Astrocyte (in vitro differentiated cells and primary cell): ENCODE data around the gene GOSR1. TPM values are rescaled to one million over a fixed set of nuclear protein-coding genes. Genes with fewer than 3 reads are reported as not detected.

Experiments
- DNase-seq: peaks from one replicate; pipeline ENCODE4 v3.0.0-alpha.2; 2010; ENCODE audit warnings: low read depth
- FAIRE-seq: peaks from 2 replicates; lab custom pipeline; 2011; peaks lifted over from hg19 to GRCh38; lab: Jason Lieb, UNC
- H2AFZ ChIP-seq: 2 replicates; pipeline ENCODE4 v1.6.0; 2012; ENCODE audit warnings: low read depth, low read length, inconsistent platforms
- H3K27ac ChIP-seq: 2 replicates; pipeline ENCODE4 v1.5.1; 2011; ENCODE audit warnings: low read depth, low read length, inconsistent platforms
- H3K27me3 ChIP-seq: 2 replicates; pipeline ENCODE4 v1.6.0; 2011; ENCODE audit warnings: low read length, inconsistent platforms; ENCODE audit not compliant: insufficient read depth
- H3K36me3 ChIP-seq: 2 replicates; pipeline ENCODE4 v1.5.1; 2011; ENCODE audit warnings: low read length, inconsistent platforms; ENCODE audit not compliant: insufficient read depth
- H3K4me1 ChIP-seq: 2 replicates; pipeline ENCODE4 v1.5.1; 2011; ENCODE audit warnings: low read length, inconsistent platforms; ENCODE audit not compliant: insufficient read depth
- H3K4me2 ChIP-seq: 2 replicates; pipeline ENCODE4 v1.6.0; 2012; ENCODE audit warnings: low read length, inconsistent platforms
- H3K4me3 ChIP-seq: 2 replicates; pipeline ENCODE4 v1.5.1; 2011; ENCODE audit warnings: low read depth, mild to moderate bottlenecking, low read length, inconsistent platforms; ENCODE audit not compliant: insufficient read depth
- H3K79me2 ChIP-seq: 2 replicates; pipeline ENCODE4 v1.6.0; 2012; ENCODE audit warnings: mild to moderate bottlenecking, low read length, inconsistent platforms; ENCODE audit not compliant: insufficient read depth
- H3K9ac ChIP-seq: 2 replicates; pipeline ENCODE4 v1.6.0; 2012; ENCODE audit warnings: mild to moderate bottlenecking, low read length, inconsistent platforms
- H3K9me3 ChIP-seq: 2 replicates; pipeline ENCODE4 v1.5.1; 2012; ENCODE audit warnings: low read depth, mild to moderate bottlenecking, low read length, inconsistent platforms; ENCODE audit not compliant: insufficient read depth
- H4K20me1 ChIP-seq: 2 replicates; pipeline ENCODE4 v1.6.0; 2012; ENCODE audit warnings: low read length, inconsistent platforms; ENCODE audit not compliant: insufficient read depth
- H3K27ac Mint-ChIP-seq: one replicate; pipeline ENCODE4 v1.8.0; 2021; ENCODE audit warnings: mild to moderate bottlenecking, mixed read lengths; ENCODE audit not compliant: unreplicated experiment
- H3K27me3 Mint-ChIP-seq: one replicate; pipeline ENCODE4 v1.8.0; 2021; ENCODE audit warnings: low read depth, mixed read lengths; ENCODE audit not compliant: unreplicated experiment
- H3K36me3 Mint-ChIP-seq: one replicate; pipeline ENCODE4 v1.8.0; 2021; ENCODE audit warnings: low read depth, mixed read lengths; ENCODE audit not compliant: unreplicated experiment
- H3K4me1 Mint-ChIP-seq: one replicate; pipeline ENCODE4 v1.8.0; 2021; ENCODE audit warnings: low read depth, mixed read lengths; ENCODE audit not compliant: unreplicated experiment
- H3K4me3 Mint-ChIP-seq: one replicate; pipeline ENCODE4 v1.8.0; 2021; ENCODE audit warnings: mild to moderate bottlenecking, moderate library complexity, mixed read lengths; ENCODE audit not compliant: unreplicated experiment
- H3K9me3 Mint-ChIP-seq: one replicate; pipeline ENCODE4 v1.8.0; 2021; ENCODE audit warnings: mild to moderate bottlenecking, mixed read lengths; ENCODE audit not compliant: unreplicated experiment
- CTCF ChIP-seq: IDR thresholded peaks from 2 replicates; pipeline ENCODE4 v1.5.1; 2011; ENCODE audit warnings: low read depth, mild to moderate bottlenecking, inconsistent platforms, low read length, moderate library complexity; ENCODE audit not compliant: insufficient read depth
- EZH2 ChIP-seq: IDR thresholded peaks from 2 replicates; pipeline ENCODE4 v1.6.1; 2012; ENCODE audit warnings: mild to moderate bottlenecking, low read length, inconsistent platforms; ENCODE audit not compliant: insufficient read depth
- total RNA-seq: library from RNA; stranded (reverse); gene quantifications from 2 replicates; pipeline ENCODE4 v1.2.1, GENCODE V29; 2021

GOSR1 gene
- total RNA-seq, 1 donor from 2014 or later: 49.3 TPM

- peaks cover 17% of the 10 kb centered on the region for H3K36me3 ChIP-seq
- H4K20me1 ChIP-seq: no peaks in the 10 kb centered on the region
- H3K4me2 ChIP-seq: no peak overlapping the region
- no peaks in the 10 kb centered on the region for H3K9me3 ChIP-seq
- Mint-ChIP-seq H3K27me3 (no peaks in the 10 kb centered on the region), H3K9me3 (no peaks in the 10 kb centered on the region), H3K4me1 (peaks cover 10% of the 10 kb centered on the region), H3K27ac (no peak overlapping the region), H3K4me3 (no peak overlapping the region), H3K36me3 (peaks cover 3% of the 10 kb centered on the region)
- DNase-seq: no peak
- no peak overlapping the region for H3K27ac ChIP-seq
- FAIRE-seq: no peak
- peaks cover 8% of the 10 kb centered on the region for H3K4me1 ChIP-seq
- no peak overlapping the region for H3K4me3 ChIP-seq
- H3K27me3 ChIP-seq: no peaks in the 10 kb centered on the region
- no peak overlapping the region for H2AFZ ChIP-seq
- H3K79me2 ChIP-seq: peaks cover 3% of the 10 kb centered on the region
- H3K9ac ChIP-seq: no peak overlapping the region
- no peak for TF ChIP-seq EZH2
- no peak for TF ChIP-seq CTCF
Measured at GRCh38 chr17:30514895-30515596, 37.8 kb downstream of the GOSR1 start.

- H3K9ac ChIP-seq: no peak overlapping the region
- no peaks in the 10 kb centered on the region for H3K27me3 ChIP-seq
- no peak overlapping the region for H3K4me3 ChIP-seq
- peaks cover 22% of the 10 kb centered on the region for H3K36me3 ChIP-seq
- H3K9me3 ChIP-seq: no peaks in the 10 kb centered on the region
- H3K4me1 ChIP-seq: peaks cover 17% of the 10 kb centered on the region
- peaks cover 12% of the 10 kb centered on the region for H3K36me3 Mint-ChIP-seq
- H3K9me3 Mint-ChIP-seq: peaks cover 1% of the 10 kb centered on the region
- no peak overlapping the region for H3K27ac ChIP-seq
- no peak overlapping the region for H2AFZ ChIP-seq
- TF ChIP-seq CTCF (no peak), EZH2 (no peak)
- FAIRE-seq (no peak), DNase-seq (no peak)
- H3K4me1 Mint-ChIP-seq: peaks cover 26% of the 10 kb centered on the region
- H3K4me3 Mint-ChIP-seq: no peak overlapping the region
- H3K4me2 ChIP-seq: no peak overlapping the region
- H4K20me1 ChIP-seq: no peaks in the 10 kb centered on the region
- H3K79me2 ChIP-seq: peaks cover 12% of the 10 kb centered on the region
- H3K27me3 Mint-ChIP-seq: no peaks in the 10 kb centered on the region
- no peak overlapping the region for H3K27ac Mint-ChIP-seq
Measured at GRCh38 chr17:30517786-30518185, 40.6 kb downstream of the GOSR1 start.

- peak overlapping the region; percentile 26 for H3K27ac Mint-ChIP-seq
Measured at GRCh38 chr17:30519166-30519565, 42.0 kb downstream of the GOSR1 start.

More at GRCh38 chr17:30519166-30519565, 42.0 kb downstream of the GOSR1 start:
- Histone ChIP-seq H3K9me3 (no peaks in the 10 kb centered on the region), H3K27ac (peak overlapping the region; percentile 89), H3K4me3 (no peak overlapping the region), H3K79me2 (peaks cover 12% of the 10 kb centered on the region), H3K4me1 (peaks cover 17% of the 10 kb centered on the region), H4K20me1 (no peaks in the 10 kb centered on the region), H3K27me3 (no peaks in the 10 kb centered on the region), H3K36me3 (peaks cover 22% of the 10 kb centered on the region), H3K4me2 (no peak overlapping the region), H3K9ac (peak overlapping the region; percentile 62), H2AFZ (no peak overlapping the region)
- Mint-ChIP-seq H3K4me1 (peaks cover 26% of the 10 kb centered on the region), H3K27me3 (no peaks in the 10 kb centered on the region), H3K9me3 (peaks cover 3% of the 10 kb centered on the region), H3K4me3 (no peak overlapping the region), H3K36me3 (peaks cover 15% of the 10 kb centered on the region)
- TF ChIP-seq EZH2 (no peak), CTCF (no peak)
- FAIRE-seq (no peak), DNase-seq (no peak)
